GM12892 (cell line): Measurements from ENCODE around the gene MINPP1.

Experiments used
- POLR2A ChIP-seq: IDR thresholded peaks from 2 replicates; pipeline ENCODE4 v1.6.1; 2011; ENCODE audit warnings: low read depth, low read length, control low read depth
- POLR2AphosphoS5 ChIP-seq: IDR thresholded peaks from 2 replicates; pipeline ENCODE4 v1.6.1; 2011; ENCODE audit warnings: low read depth, low read length, control low read depth
- TAF1 ChIP-seq: IDR thresholded peaks from 2 replicates; pipeline ENCODE4 v1.6.1; 2011; ENCODE audit warnings: low read depth, mild to moderate bottlenecking, control low read depth, low read length, borderline replicate concordance

DNA sequence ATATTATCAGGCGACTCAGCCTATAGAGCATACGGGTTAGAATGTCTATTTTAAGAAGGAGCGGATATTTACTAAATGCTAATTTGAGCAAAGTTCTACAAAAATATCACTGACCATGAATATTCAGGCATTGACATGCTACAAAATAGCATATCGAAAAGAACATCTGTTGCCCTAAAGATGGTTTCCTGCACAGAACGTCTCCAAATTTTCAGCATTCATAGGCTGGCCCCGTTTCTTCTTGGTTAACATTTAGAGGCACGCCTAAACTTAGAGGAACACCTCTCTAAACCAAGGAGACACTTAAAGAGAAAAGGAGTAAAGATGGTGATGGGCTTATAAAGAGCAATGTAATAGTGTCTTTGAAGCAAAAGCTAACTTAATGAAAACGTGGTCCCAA, 1.3 kb upstream of the MINPP1 start:
- TF ChIP-seq POLR2A (no peak), POLR2AphosphoS5 (no peak), TAF1 (no peak)
